ENCODE results near the gene ZNF581.

Gene ZNF581

GRCh38 chr19:55678121-55678671 lies 34.7 kb downstream of the ZNF581 start:
- TF ChIP-seq POLR2AphosphoS5 (IDR thresholded peaks at IDR 0.05; ENCODE audit: borderline replicate concordance, low read depth, low read length) (no peak), EZH2 (IDR thresholded peaks at IDR 0.05) (no peak), FOXP2 (optimal IDR thresholded peaks at IDR 0.05; ENCODE audit: control extremely low read depth, extremely low read length, insufficient read depth) (no peak)
- Histone ChIP-seq H3K27ac (no peak overlapping the region), H3K36me3 (ENCODE audit: insufficient read depth, low read length) (peaks cover 58% of the 10 kb centered on the region), H3K9ac (ENCODE audit: insufficient read length) (no peak overlapping the region), H3K9me3 (ENCODE audit: low read depth, low read length) (no peaks in the 10 kb centered on the region), H3K4me3 (no peak overlapping the region)
- no peak for DNase-seq (ENCODE audit: low read depth, low spot score)

GRCh38 chr19:55679343-55680257 lies 36.2 kb downstream of the ZNF581 start:
- Histone ChIP-seq H3K4me3 (no peak overlapping the region), H3K36me3 (ENCODE audit: insufficient read depth, low read length) (peaks cover 51% of the 10 kb centered on the region), H3K9ac (ENCODE audit: insufficient read length) (no peak overlapping the region), H3K9me3 (ENCODE audit: low read depth, low read length) (no peaks in the 10 kb centered on the region), H3K27ac (no peak overlapping the region)
- no peak for DNase-seq (ENCODE audit: low read depth, low spot score)
- TF ChIP-seq POLR2AphosphoS5 (IDR thresholded peaks at IDR 0.05; ENCODE audit: borderline replicate concordance, low read depth, low read length) (no peak), FOXP2 (optimal IDR thresholded peaks at IDR 0.05; ENCODE audit: control extremely low read depth, extremely low read length, insufficient read depth) (no peak), EZH2 (IDR thresholded peaks at IDR 0.05) (no peak)

- no peak overlapping the region for H3K27ac ChIP-seq
- DNase-seq (ENCODE audit: low read depth, low spot score): no peak
- no peak for TF ChIP-seq POLR2AphosphoS5 (IDR thresholded peaks at IDR 0.05; ENCODE audit: borderline replicate concordance, low read depth, low read length)
- no peak for TF ChIP-seq EZH2 (IDR thresholded peaks at IDR 0.05)
- no peak for TF ChIP-seq FOXP2 (optimal IDR thresholded peaks at IDR 0.05; ENCODE audit: control extremely low read depth, extremely low read length, insufficient read depth)
- H3K36me3 ChIP-seq (ENCODE audit: insufficient read depth, low read length): peaks cover 56% of the 10 kb centered on the region
- H3K4me3 ChIP-seq: no peak overlapping the region
- H3K9me3 ChIP-seq (ENCODE audit: low read depth, low read length): no peaks in the 10 kb centered on the region
- H3K9ac ChIP-seq (ENCODE audit: insufficient read length): no peak overlapping the region
Observed at GRCh38 chr19:55680339-55681130, 37.1 kb downstream of the ZNF581 start.

- TF ChIP-seq FOXP2 (optimal IDR thresholded peaks at IDR 0.05; ENCODE audit: control extremely low read depth, extremely low read length, insufficient read depth) (no peak), POLR2AphosphoS5 (IDR thresholded peaks at IDR 0.05; ENCODE audit: borderline replicate concordance, low read depth, low read length) (no peak), EZH2 (IDR thresholded peaks at IDR 0.05) (no peak)
- Histone ChIP-seq H3K9ac (ENCODE audit: insufficient read length) (no peak overlapping the region), H3K4me3 (no peak overlapping the region), H3K36me3 (ENCODE audit: insufficient read depth, low read length) (peaks cover 58% of the 10 kb centered on the region), H3K9me3 (ENCODE audit: low read depth, low read length) (no peaks in the 10 kb centered on the region), H3K27ac (no peak overlapping the region)
- no peak for DNase-seq (ENCODE audit: low read depth, low spot score)
Observed at GRCh38 chr19:55681131-55682092, 38.0 kb downstream of the ZNF581 start.

GRCh38 chr19:55683449-55684261 lies 40.2 kb downstream of the ZNF581 start:
- H3K9ac ChIP-seq (ENCODE audit: insufficient read length): no peak overlapping the region
- no peak for TF ChIP-seq POLR2AphosphoS5 (IDR thresholded peaks at IDR 0.05; ENCODE audit: borderline replicate concordance, low read depth, low read length)
- no peak for TF ChIP-seq EZH2 (IDR thresholded peaks at IDR 0.05)
- no peak for TF ChIP-seq FOXP2 (optimal IDR thresholded peaks at IDR 0.05; ENCODE audit: control extremely low read depth, extremely low read length, insufficient read depth)
- H3K27ac ChIP-seq: no peak overlapping the region
- no peak for DNase-seq (ENCODE audit: low read depth, low spot score)
- no peaks in the 10 kb centered on the region for H3K9me3 ChIP-seq (ENCODE audit: low read depth, low read length)
- peaks cover 42% of the 10 kb centered on the region for H3K36me3 ChIP-seq (ENCODE audit: insufficient read depth, low read length)
- no peak overlapping the region for H3K4me3 ChIP-seq

- Histone ChIP-seq H3K27ac (no peak overlapping the region), H3K36me3 (ENCODE audit: insufficient read depth, low read length) (peaks cover 37% of the 10 kb centered on the region; the same call in 1 of the 2 replicates), H3K9me3 (ENCODE audit: low read depth, low read length) (no peaks in the 10 kb centered on the region), H3K9ac (ENCODE audit: insufficient read length) (no peak overlapping the region), H3K4me3 (no peak overlapping the region)
- DNase-seq (ENCODE audit: low read depth, low spot score): no peak
- no peak for TF ChIP-seq EZH2 (IDR thresholded peaks at IDR 0.05)
Observed at GRCh38 chr19:55684946-55685681, 41.7 kb downstream of the ZNF581 start.

Measured in SK-N-MC (cell line).